H9 (cell line): Measurements from ENCODE around the gene APBB2. TPM values are rescaled to one million over a fixed set of nuclear protein-coding genes. Genes with fewer than 3 reads are reported as not detected.
A peak's percentile ranks its signal among the peaks of the same experiment; 100 is the strongest.

ENCODE experiments used
- DNase-seq: peaks from one replicate; pipeline ENCODE4 v3.0.0-alpha.2; 2017
- H2AFZ ChIP-seq: one replicate; pipeline ENCODE4 v1.6.1; 2013; ENCODE audit warnings: mild to moderate bottlenecking, low read length, control low read depth, moderate library complexity
- H2AK5ac ChIP-seq: 2 replicates; pipeline ENCODE4 v1.6.1; 2013; ENCODE audit warnings: low read length, control low read depth, mixed read lengths; ENCODE audit not compliant: insufficient read length
- H2BK120ac ChIP-seq: one replicate; pipeline ENCODE4 v1.6.1; 2013; ENCODE audit warnings: low read depth, mild to moderate bottlenecking, low read length, control low read depth, inconsistent platforms; ENCODE audit not compliant: poor library complexity, severe bottlenecking
- H2BK12ac ChIP-seq: 2 replicates; pipeline ENCODE4 v1.6.1; 2013; ENCODE audit warnings: low read length, control low read depth, mixed read lengths, low read depth; ENCODE audit not compliant: insufficient read length
- H2BK15ac ChIP-seq: 2 replicates; pipeline ENCODE4 v1.6.1; 2013; ENCODE audit warnings: low read depth, low read length, control low read depth
- H2BK20ac ChIP-seq: one replicate; pipeline ENCODE4 v1.6.1; 2013; ENCODE audit warnings: low read depth, mild to moderate bottlenecking, low read length, control low read depth, inconsistent platforms; ENCODE audit not compliant: poor library complexity, severe bottlenecking
- H2BK5ac ChIP-seq: 2 replicates; pipeline ENCODE4 v1.6.1; 2013; ENCODE audit warnings: low read length, control low read depth, mixed read lengths; ENCODE audit not compliant: insufficient read length
- H3K14ac ChIP-seq: 2 replicates; pipeline ENCODE4 v1.6.1; 2013; ENCODE audit warnings: low read length, control low read depth; ENCODE audit not compliant: insufficient read depth
- H3K18ac ChIP-seq: 2 replicates; pipeline ENCODE4 v1.6.1; 2013; ENCODE audit warnings: low read depth, mild to moderate bottlenecking, mixed read lengths, low read length, control low read depth; ENCODE audit not compliant: insufficient read length
- H3K23ac ChIP-seq: 2 replicates; pipeline ENCODE4 v1.6.1; 2013; ENCODE audit warnings: low read length, control low read depth, mixed read lengths, low read depth; ENCODE audit not compliant: insufficient read length
- H3K23me2 ChIP-seq: 2 replicates; pipeline ENCODE4 v1.6.1; 2013; ENCODE audit warnings: low read depth, mild to moderate bottlenecking, mixed read lengths, low read length, control low read depth; ENCODE audit not compliant: insufficient read length, poor library complexity, severe bottlenecking
- H3K27ac ChIP-seq: 2 replicates; pipeline ENCODE4 v1.5.1; 2013; ENCODE audit warnings: low read length, control low read depth, mixed read lengths, low read depth; ENCODE audit not compliant: insufficient read length
- H3K27me3 ChIP-seq: 2 replicates; pipeline ENCODE4 v1.6.1; 2013; ENCODE audit warnings: low read length, control low read depth, inconsistent platforms; ENCODE audit not compliant: insufficient read depth
- H3K4ac ChIP-seq: 2 replicates; pipeline ENCODE4 v1.6.1; 2013; ENCODE audit warnings: low read depth, mild to moderate bottlenecking, control low read depth, inconsistent platforms, low read length, moderate library complexity
- H3K4me1 ChIP-seq: 2 replicates; pipeline ENCODE4 v1.6.1; 2013; ENCODE audit warnings: low read length, control low read depth, inconsistent platforms; ENCODE audit not compliant: insufficient read depth
- H3K4me2 ChIP-seq: 2 replicates; pipeline ENCODE4 v1.6.1; 2013; ENCODE audit warnings: low read length, control low read depth, mixed read lengths; ENCODE audit not compliant: insufficient read length, insufficient read depth
- H3K56ac ChIP-seq: 2 replicates; pipeline ENCODE4 v1.6.1; 2013; ENCODE audit warnings: low read depth, mild to moderate bottlenecking, mixed read lengths, low read length, control low read depth; ENCODE audit not compliant: insufficient read length
- H3K79me1 ChIP-seq: 2 replicates; pipeline ENCODE4 v1.6.1; 2013; ENCODE audit warnings: low read depth, mild to moderate bottlenecking, moderate library complexity, low read length, control low read depth, inconsistent platforms; ENCODE audit not compliant: insufficient read depth, poor library complexity, severe bottlenecking
- H3K79me2 ChIP-seq: 2 replicates; pipeline ENCODE4 v1.6.1; 2013; ENCODE audit warnings: low read length, control low read depth, inconsistent platforms; ENCODE audit not compliant: insufficient read depth
- H3K9ac ChIP-seq: 2 replicates; pipeline ENCODE4 v1.6.1; 2013; ENCODE audit warnings: low read length, control low read depth, mixed read lengths; ENCODE audit not compliant: insufficient read length; ENCODE audit errors: extremely low read depth
- H3K9me3 ChIP-seq: one replicate; pipeline ENCODE4 v1.6.1; 2013; ENCODE audit warnings: low read depth, low read length, inconsistent platforms; ENCODE audit not compliant: control insufficient read depth
- H3T11ph ChIP-seq: one replicate; pipeline ENCODE4 v1.6.1; 2013; ENCODE audit warnings: mild to moderate bottlenecking, low read length, control low read depth, inconsistent platforms
- H4K20me1 ChIP-seq: one replicate; pipeline ENCODE4 v1.6.1; 2013; ENCODE audit not compliant: control insufficient read depth, insufficient read length, insufficient read depth
- H4K5ac ChIP-seq: 2 replicates; pipeline ENCODE4 v1.6.1; 2013; ENCODE audit warnings: low read depth, mild to moderate bottlenecking, mixed read lengths, low read length, control low read depth; ENCODE audit not compliant: insufficient read length
- H4K8ac ChIP-seq: replicated peaks from 2 replicates; pipeline ENCODE4 v1.6.1; 2013; ENCODE audit warnings: low read length, control low read depth, mixed read lengths, low read depth; ENCODE audit not compliant: insufficient read length
- H4K91ac ChIP-seq: 2 replicates; pipeline ENCODE4 v1.6.1; 2013; ENCODE audit warnings: low read depth, mild to moderate bottlenecking, moderate library complexity, mixed read lengths, low read length, control low read depth; ENCODE audit not compliant: insufficient read length
- H3K27ac Mint-ChIP-seq, 3 experiments: 2 replicates in 2 of 3; 3 replicates in 1 of 3; pipeline ENCODE4 v1.8.0; 2020 to 2021; ENCODE audit warnings: mixed read lengths in 3 of 3, mild to moderate bottlenecking in 1 of 3, moderate library complexity in 1 of 3
- H3K27me3 Mint-ChIP-seq: 2 replicates; pipeline ENCODE4 v1.8.0; 2021; ENCODE audit warnings: low read depth, mild to moderate bottlenecking, moderate library complexity, mixed read lengths
- H3K36me3 Mint-ChIP-seq, 3 experiments: 2 replicates in 2 of 3; 3 replicates in 1 of 3; pipeline ENCODE4 v1.8.0; 2020 to 2021; ENCODE audit warnings: low read depth in 3 of 3, mixed read lengths in 3 of 3; ENCODE audit not compliant: insufficient read depth in 1 of 3
- H3K4me1 Mint-ChIP-seq, 2 experiments: 2 replicates each; pipeline ENCODE4 v1.8.0; 2020; ENCODE audit warnings: mixed read lengths in 2 of 2
- H3K4me3 Mint-ChIP-seq, 2 experiments: 2 replicates in 1 of 2; 3 replicates in 1 of 2; pipeline ENCODE4 v1.8.0; 2020 to 2021; ENCODE audit warnings: mild to moderate bottlenecking in 2 of 2, mixed read lengths in 2 of 2, moderate library complexity in 1 of 2
- H3K9me3 Mint-ChIP-seq, 2 experiments: 2 replicates in 1 of 2; 3 replicates in 1 of 2; pipeline ENCODE4 v1.8.0; 2020; ENCODE audit warnings: mild to moderate bottlenecking in 2 of 2, mixed read lengths in 2 of 2, moderate library complexity in 1 of 2
- CTCF ChIP-seq: fragments of 200-600 bp; sonication (generic); conservative IDR thresholded peaks from 3 replicates; pipeline ENCODE4 v1.8.0; 2021; ENCODE audit warnings: antibody characterized with exemption, mild to moderate bottlenecking
- WGBS: extraction: QIAGEN DNeasy Blood & Tissue Kit; methylation state at CpG from one replicate; pipeline ENCODE4 v1.1.7; 2013; ENCODE audit warnings: missing lambda C conversion rate, low lambda C conversion rate, mixed read lengths; ENCODE audit not compliant: insufficient read length; ENCODE audit errors: extremely low coverage; 5-methylcytosine and 5-hydroxymethylcytosine counted together
- total RNA-seq: library from RNA; stranded (reverse); gene quantifications from 2 replicates; pipeline ENCODE4 v1.2.1, GENCODE V29; 2021

Gene APBB2
- total RNA-seq, 1 experiment from 2014 or later = 39.6 TPM

- Histone ChIP-seq H3K27me3 (no peaks in the 10 kb centered on the region), H2BK12ac (no peak overlapping the region), H3K56ac (no peak overlapping the region), H4K20me1 (no peaks in the 10 kb centered on the region), H3K4me1 (peaks cover 2% of the 10 kb centered on the region; the same call in 1 of the 2 replicates), H3T11ph (no peak overlapping the region), H3K18ac (no peak overlapping the region), H3K79me2 (no peaks in the 10 kb centered on the region), H4K91ac (no peak overlapping the region), H2BK5ac (no peak overlapping the region), H2BK15ac (no peak overlapping the region), H3K27ac (no peak overlapping the region), H3K9me3 (no peaks in the 10 kb centered on the region), H3K4ac (no peak overlapping the region), H3K4me2 (no peak overlapping the region), H2BK20ac (no peak overlapping the region), H3K14ac (no peak overlapping the region), H4K8ac (no peak overlapping the region), H2AFZ (no peak overlapping the region), H3K79me1 (no peaks in the 10 kb centered on the region), H3K23me2 (no peaks in the 10 kb centered on the region), H2AK5ac (no peak overlapping the region), H2BK120ac (no peak overlapping the region), H3K23ac (no peak overlapping the region), H4K5ac (no peak overlapping the region), H3K9ac (no peak overlapping the region)
- Mint-ChIP-seq H3K36me3 (0 out of 7 replicates have a peak, but pooled peaks cover 0 to 4% (median 0%) of the 10 kb centered on the region in 3 experiments), H3K4me1 (peaks cover 17 to 18% of the 10 kb centered on the region in 2 experiments), H3K27ac (peak overlapping the region in 1 of 3 experiments; percentile 57; a peak in 2 of 7 replicates), H3K9me3 (no peaks in the 10 kb centered on the region), H3K27me3 (no peaks in the 10 kb centered on the region), H3K4me3 (no peak overlapping the region)
- DNase-seq = no peak
- no CpG with 5 or more reads among the region's 8 CpGs for WGBS
- TF ChIP-seq CTCF = no peak
Observed at GRCh38 chr4:40954088-40954668, 260.2 kb downstream of the APBB2 start.
